Tibial artery (tissue), 4 donors: ENCODE data around the gene ALKBH8.

ENCODE experiments used
- DNase-seq, 2 donors: peaks; one replicate each; pipeline ENCODE4 v3.0.0-alpha.2; 2019
- H3K27ac ChIP-seq, 2 donors: fragments of 200-600 bp; sonication (generic) in 1 of 2; 1 replicate in 1 of 2; 2 replicates in 1 of 2; pipeline ENCODE4 v1.5.1; 2018 to 2019; ENCODE audit warnings: mild to moderate bottlenecking in 1 of 2
- H3K27me3 ChIP-seq, 2 donors: fragments of 200-600 bp; sonication (generic) in 1 of 2; one replicate each; pipeline versions ENCODE4 v1.5.1 to v1.6.0; 2016 to 2019
- H3K36me3 ChIP-seq, 3 donors: fragments of 200-600 bp; sonication (generic) in 2 of 3; one replicate each; pipeline ENCODE4 v1.5.1; 2016 to 2019; ENCODE audit warnings: mild to moderate bottlenecking in 2 of 3
- H3K4me1 ChIP-seq, 4 donors: fragments of 200-600 bp; sonication (generic) in 2 of 4; 1 replicate in 3 of 4; 2 replicates in 1 of 4; pipeline ENCODE4 v1.5.1; 2016 to 2019
- H3K4me3 ChIP-seq, 2 donors: fragments of 200-600 bp; sonication (generic) in 1 of 2; 1 replicate in 1 of 2; 2 replicates in 1 of 2; pipeline ENCODE4 v1.5.1; 2018 to 2019; ENCODE audit warnings: mild to moderate bottlenecking in 2 of 2
- H3K9me3 ChIP-seq, 3 donors: fragments of 200-600 bp; sonication (generic) in 1 of 3; one replicate each; pipeline ENCODE4 v1.5.1; 2016 to 2019
- CTCF ChIP-seq, 2 experiments: fragments of 200-600 bp in 1 of 2; fragments of 450-650 bp in 1 of 2; IDR thresholded peaks; one replicate each; pipeline ENCODE4 v1.5.1; 2017 to 2019; ENCODE audit warnings: antibody characterized with exemption in 2 of 2, mild to moderate bottlenecking in 1 of 2, moderate library complexity in 1 of 2
- intact Hi-C: fragments of 100-400 bp; cut with DNase I; formaldehyde crosslinking; loops from one replicate; pipeline ENCODE4 v1.15.0; 2023; ENCODE audit warnings: low total_unique reads

ALKBH8 gene

GRCh38 chr11:107565219-107565937 is at the start of gene ALKBH8:
TSS of gene ALKBH8 (minus strand) at chr11:107565735. CDS start at chr11:107560893, 4,842 bp downstream.
- intact Hi-C loops, result loop anchor here (10.0 kb wide), 1 partner anchor 439 kb away; the partner anchor contains the start of gene CUL5
- DNase-seq, result peak; percentile 76 to 83

GRCh38 chr11:107612445-107612844 is 46.9 kb upstream of the ALKBH8 start:
- no peak overlapping the region for H3K4me3 ChIP-seq
- no peaks in the 10 kb centered on the region for H3K36me3 ChIP-seq
- H3K4me1 ChIP-seq, result no peaks in the 10 kb centered on the region
- intact Hi-C loops, result no loop called here
- peaks cover 0 to 4% of the 10 kb centered on the region in 2 donors for H3K27me3 ChIP-seq
- no peaks in the 10 kb centered on the region for H3K9me3 ChIP-seq
- no peak overlapping the region for H3K27ac ChIP-seq
- no peak for TF ChIP-seq CTCF (IDR thresholded peaks at IDR 0.05)
- DNase-seq, result no peak

More at GRCh38 chr11:107565219-107565937, at the start of gene ALKBH8:
- H3K4me3 ChIP-seq, result peak within 1 kb of the TSS; percentile 68 to 81
- H3K4me1 ChIP-seq, result peaks cover 0 to 27% (median 9%) of the 10 kb centered on the region in 4 donors
- no peak for TF ChIP-seq CTCF (IDR thresholded peaks at IDR 0.05)
- H3K27ac ChIP-seq, result peak within 1 kb of the TSS; percentile 73 to 78
- H3K27me3 ChIP-seq, result no peaks in the 10 kb centered on the region
- no peaks in the 10 kb centered on the region for H3K36me3 ChIP-seq
- H3K9me3 ChIP-seq, result no peaks in the 10 kb centered on the region

GRCh38 chr11:107609400-107610218 is 44.1 kb upstream of the ALKBH8 start:
- intact Hi-C loops, result no loop called here
- no peaks in the 10 kb centered on the region for H3K27me3 ChIP-seq
- no peak for DNase-seq
- TF ChIP-seq CTCF (IDR thresholded peaks at IDR 0.05), result no peak
- no peaks in the 10 kb centered on the region for H3K4me1 ChIP-seq
- H3K9me3 ChIP-seq, result no peaks in the 10 kb centered on the region
- no peaks in the 10 kb centered on the region for H3K36me3 ChIP-seq
- no peak overlapping the region for H3K27ac ChIP-seq
- H3K4me3 ChIP-seq, result no peak overlapping the region

GRCh38 chr11:107608809-107609208 is 43.3 kb upstream of the ALKBH8 start:
- no peak overlapping the region for H3K4me3 ChIP-seq
- no peaks in the 10 kb centered on the region for H3K4me1 ChIP-seq
- DNase-seq, result no peak
- no peaks in the 10 kb centered on the region for H3K36me3 ChIP-seq
- H3K27me3 ChIP-seq, result no peaks in the 10 kb centered on the region
- intact Hi-C loops, result no loop called here
- TF ChIP-seq CTCF (IDR thresholded peaks at IDR 0.05), result no peak
- H3K27ac ChIP-seq, result no peak overlapping the region
- H3K9me3 ChIP-seq, result no peaks in the 10 kb centered on the region

GRCh38 chr11:107606141-107606540 is 40.6 kb upstream of the ALKBH8 start:
- no peak for DNase-seq
- no peaks in the 10 kb centered on the region for H3K9me3 ChIP-seq
- H3K27ac ChIP-seq, result no peak overlapping the region
- intact Hi-C loops, result no loop called here
- H3K36me3 ChIP-seq, result no peaks in the 10 kb centered on the region
- TF ChIP-seq CTCF (IDR thresholded peaks at IDR 0.05), result no peak
- H3K4me1 ChIP-seq, result no peaks in the 10 kb centered on the region
- no peak overlapping the region for H3K4me3 ChIP-seq
- peaks cover 0 to 14% of the 10 kb centered on the region in 2 donors for H3K27me3 ChIP-seq
